Measurements from ENCODE around the gene ATP2C2.

The ATP2C2 gene

DNA sequence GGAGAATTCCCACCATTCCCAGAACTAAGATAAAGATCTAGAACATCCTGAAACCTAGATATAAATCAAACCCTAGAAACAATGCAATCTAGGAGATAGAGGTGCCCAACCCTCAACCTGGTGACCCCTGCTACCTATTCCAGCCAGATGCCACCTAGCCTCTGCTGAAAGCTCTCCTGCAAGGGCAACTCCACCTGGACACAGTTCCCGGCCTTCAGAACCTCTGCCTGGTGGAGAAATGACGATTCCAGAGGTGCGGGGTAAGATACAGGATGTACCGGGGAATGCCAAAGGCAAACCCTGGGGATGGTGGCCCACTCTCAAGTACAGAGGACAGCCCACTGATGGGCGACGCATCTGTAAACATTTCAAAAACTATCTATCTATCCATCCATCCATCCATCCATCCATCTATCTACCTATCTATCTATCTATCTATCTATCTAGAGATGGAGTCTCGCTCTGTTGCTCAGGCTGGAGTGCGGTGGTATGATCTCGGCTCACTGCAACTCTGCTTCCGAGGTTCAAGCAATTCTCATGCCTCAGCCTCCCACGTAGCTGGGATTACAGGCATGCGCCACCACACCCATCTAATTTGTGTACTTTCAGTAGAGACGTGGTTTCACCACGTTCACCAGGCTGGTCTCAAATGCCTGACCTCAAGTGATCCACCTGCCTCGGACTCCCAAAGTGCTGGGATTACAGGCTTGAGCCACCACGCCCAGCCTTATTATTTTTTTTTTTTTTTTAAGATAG, 117.1 kb downstream of the ATP2C2 start:
- TF ChIP-seq, protein P1, sequence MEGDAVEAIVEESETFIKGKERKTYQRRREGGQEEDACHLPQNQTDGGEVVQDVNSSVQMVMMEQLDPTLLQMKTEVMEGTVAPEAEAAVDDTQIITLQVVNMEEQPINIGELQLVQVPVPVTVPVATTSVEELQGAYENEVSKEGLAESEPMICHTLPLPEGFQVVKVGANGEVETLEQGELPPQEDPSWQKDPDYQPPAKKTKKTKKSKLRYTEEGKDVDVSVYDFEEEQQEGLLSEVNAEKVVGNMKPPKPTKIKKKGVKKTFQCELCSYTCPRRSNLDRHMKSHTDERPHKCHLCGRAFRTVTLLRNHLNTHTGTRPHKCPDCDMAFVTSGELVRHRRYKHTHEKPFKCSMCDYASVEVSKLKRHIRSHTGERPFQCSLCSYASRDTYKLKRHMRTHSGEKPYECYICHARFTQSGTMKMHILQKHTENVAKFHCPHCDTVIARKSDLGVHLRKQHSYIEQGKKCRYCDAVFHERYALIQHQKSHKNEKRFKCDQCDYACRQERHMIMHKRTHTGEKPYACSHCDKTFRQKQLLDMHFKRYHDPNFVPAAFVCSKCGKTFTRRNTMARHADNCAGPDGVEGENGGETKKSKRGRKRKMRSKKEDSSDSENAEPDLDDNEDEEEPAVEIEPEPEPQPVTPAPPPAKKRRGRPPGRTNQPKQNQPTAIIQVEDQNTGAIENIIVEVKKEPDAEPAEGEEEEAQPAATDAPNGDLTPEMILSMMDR (IDR thresholded peaks at IDR 0.05; ENCODE audit: extremely low read depth, missing control alignments): no peak

DNA sequence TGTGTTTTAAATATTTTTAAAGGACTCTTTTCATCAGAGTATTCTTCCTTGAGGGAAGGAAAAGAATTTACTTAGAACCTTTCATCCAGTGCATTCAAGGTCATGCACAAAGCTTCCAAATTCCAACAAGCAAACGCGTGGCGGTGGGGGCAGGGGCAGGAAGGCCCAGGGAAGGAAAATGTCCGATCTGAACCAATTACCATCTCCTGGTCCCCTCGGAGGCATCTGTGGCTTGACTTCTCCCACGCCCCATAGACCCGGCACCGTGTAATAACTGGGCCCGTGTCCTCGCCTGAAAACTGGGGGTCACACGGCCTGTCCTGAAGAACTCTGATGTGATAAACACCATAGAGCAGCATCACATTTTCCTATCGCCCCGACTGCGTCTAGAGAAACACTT, 117.8 kb downstream of the ATP2C2 start:
- DNase-seq (ENCODE audit: low spot score): no peak
- TF ChIP-seq, protein P1 (IDR thresholded peaks at IDR 0.05; ENCODE audit: extremely low read depth, missing control alignments): no peak

More for the DNA sequence above, 117.1 kb downstream of the ATP2C2 start:
- no peak for DNase-seq (ENCODE audit: low spot score)

DNA sequence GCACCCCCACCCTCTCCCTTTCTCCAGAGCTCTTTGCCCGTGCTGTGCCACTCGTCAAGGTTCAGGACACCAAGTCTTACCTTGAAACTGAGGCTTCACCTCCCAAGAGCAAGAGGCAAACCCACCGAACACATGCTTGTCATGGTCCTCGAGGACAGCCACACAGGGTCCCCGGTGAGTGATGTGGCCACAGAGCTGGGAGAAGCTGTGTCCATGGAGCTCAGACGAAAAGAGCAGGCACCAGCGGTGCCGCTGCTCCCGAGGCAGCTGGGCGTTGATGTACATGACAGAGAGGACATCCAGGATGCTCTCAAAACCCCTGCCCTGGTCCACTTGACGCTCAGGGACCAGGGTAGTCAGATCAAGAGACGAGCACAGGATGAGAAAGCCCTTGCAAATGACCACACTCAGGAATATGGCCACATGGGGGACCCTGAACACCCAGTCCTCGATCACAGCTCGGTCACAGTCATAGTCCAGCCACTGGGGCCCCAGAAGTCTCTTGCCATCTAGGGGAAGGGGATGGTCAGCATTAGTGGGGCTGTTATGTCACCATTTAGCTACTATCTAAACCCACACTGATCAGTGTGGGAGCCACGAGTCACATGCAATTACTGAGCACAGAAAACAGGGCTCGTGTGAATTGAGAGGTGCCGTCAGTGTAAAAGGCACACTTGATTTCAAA, 118.4 kb downstream of the ATP2C2 start:
- TF ChIP-seq, protein P1 (IDR thresholded peaks at IDR 0.05; ENCODE audit: extremely low read depth, missing control alignments): no peak
- DNase-seq (ENCODE audit: low spot score): no peak

DNA sequence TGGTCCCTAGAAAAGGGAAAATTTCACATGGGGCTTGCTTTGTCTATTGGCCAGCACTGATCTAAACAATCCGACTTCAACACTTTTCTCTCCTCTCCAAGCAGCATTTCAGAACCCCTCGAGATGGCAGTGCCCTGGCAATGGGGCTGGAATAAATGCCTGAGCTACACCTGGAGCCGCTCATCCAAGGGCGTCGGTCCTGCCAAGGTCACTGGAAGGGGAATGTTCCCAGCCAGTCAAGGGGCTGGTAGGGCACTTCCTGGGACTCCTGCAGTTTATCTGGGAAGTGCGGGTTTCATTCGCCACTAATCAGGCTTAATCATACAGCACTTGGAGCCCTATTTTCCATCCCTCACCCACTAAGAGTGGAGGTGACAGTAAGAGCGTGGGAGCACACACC, 119.0 kb downstream of the ATP2C2 start:
- TF ChIP-seq, protein P1 (IDR thresholded peaks at IDR 0.05; ENCODE audit: extremely low read depth, missing control alignments): no peak
- DNase-seq (ENCODE audit: low spot score): no peak

GRCh38 chr16:84489131-84489530, 120.8 kb downstream of the ATP2C2 start:
- no peak for DNase-seq (ENCODE audit: low spot score)
- TF ChIP-seq, protein P1 (IDR thresholded peaks at IDR 0.05; ENCODE audit: extremely low read depth, missing control alignments): no peak

DNA sequence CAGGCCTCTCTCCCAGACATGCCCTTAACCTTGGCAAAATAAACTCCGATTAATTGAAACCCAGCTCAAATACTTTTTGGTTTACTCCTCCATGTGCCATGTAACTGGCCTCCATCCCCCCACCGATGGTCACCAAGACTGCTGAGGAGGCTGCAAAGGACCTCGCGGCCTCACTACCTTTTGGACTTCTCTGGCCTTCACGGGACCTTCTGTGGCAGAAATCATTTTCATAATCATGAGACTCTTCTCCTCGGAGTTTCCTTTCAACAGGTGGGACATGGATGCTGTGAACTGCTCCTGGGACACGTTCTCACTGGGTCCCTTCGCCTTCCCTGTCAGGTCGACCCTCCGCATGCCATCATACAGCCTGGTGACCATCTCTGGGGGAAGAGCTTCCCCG, 127.2 kb downstream of the ATP2C2 start:
- DNase-seq (ENCODE audit: low spot score): no peak
- TF ChIP-seq, protein P1 (IDR thresholded peaks at IDR 0.05; ENCODE audit: extremely low read depth, missing control alignments): no peak

DNA sequence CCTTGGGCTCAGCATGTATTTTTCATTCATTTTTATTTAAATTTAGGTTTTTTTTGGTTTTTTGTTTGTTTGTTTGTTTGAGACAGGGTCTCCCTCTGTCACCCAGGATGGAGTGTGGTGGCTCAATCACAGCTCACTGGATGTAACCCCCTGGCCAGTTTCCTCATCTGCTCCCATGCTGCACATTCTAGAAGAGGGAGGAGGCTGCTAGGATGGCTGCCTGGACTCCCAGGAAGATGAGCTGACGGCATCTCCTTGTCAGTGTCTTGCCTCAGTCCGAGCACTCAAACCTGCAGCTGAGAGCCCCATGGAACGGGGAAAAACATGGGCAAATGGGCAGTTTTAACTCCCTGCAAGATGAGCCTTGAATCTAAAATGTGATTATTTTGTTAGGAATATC, 128.7 kb downstream of the ATP2C2 start:
- TF ChIP-seq, protein P1 (IDR thresholded peaks at IDR 0.05; ENCODE audit: extremely low read depth, missing control alignments): no peak
- DNase-seq (ENCODE audit: low spot score): no peak

Data from GM20000 (cell line).